ENCODE measurements around the gene PHF2. TPM values are rescaled to one million over a fixed set of nuclear protein-coding genes. Genes with fewer than 3 reads are reported as not detected.

Gene PHF2
- total and polyA plus RNA-seq, 2 experiments from 2014 or later = 4.6 to 16.5 TPM

- TF ChIP-seq EZH2phosphoT487 (IDR thresholded peaks at IDR 0.05; ENCODE audit: insufficient read depth, low read depth) (no peak), EZH2 (IDR thresholded peaks at IDR 0.05; ENCODE audit: insufficient read depth, poor library complexity, severe bottlenecking) (no peak)
- 25 to 29% methylated on average over 19 of the region's 19 CpGs for WGBS, 2 experiments (ENCODE audit: low coverage in 1 of 2, low lambda C conversion rate in 2 of 2, missing lambda C conversion rate in 2 of 2)
These were observed 106.0 kb downstream of the PHF2 start for GRCh38 chr9:93682155-93682968.

DNA sequence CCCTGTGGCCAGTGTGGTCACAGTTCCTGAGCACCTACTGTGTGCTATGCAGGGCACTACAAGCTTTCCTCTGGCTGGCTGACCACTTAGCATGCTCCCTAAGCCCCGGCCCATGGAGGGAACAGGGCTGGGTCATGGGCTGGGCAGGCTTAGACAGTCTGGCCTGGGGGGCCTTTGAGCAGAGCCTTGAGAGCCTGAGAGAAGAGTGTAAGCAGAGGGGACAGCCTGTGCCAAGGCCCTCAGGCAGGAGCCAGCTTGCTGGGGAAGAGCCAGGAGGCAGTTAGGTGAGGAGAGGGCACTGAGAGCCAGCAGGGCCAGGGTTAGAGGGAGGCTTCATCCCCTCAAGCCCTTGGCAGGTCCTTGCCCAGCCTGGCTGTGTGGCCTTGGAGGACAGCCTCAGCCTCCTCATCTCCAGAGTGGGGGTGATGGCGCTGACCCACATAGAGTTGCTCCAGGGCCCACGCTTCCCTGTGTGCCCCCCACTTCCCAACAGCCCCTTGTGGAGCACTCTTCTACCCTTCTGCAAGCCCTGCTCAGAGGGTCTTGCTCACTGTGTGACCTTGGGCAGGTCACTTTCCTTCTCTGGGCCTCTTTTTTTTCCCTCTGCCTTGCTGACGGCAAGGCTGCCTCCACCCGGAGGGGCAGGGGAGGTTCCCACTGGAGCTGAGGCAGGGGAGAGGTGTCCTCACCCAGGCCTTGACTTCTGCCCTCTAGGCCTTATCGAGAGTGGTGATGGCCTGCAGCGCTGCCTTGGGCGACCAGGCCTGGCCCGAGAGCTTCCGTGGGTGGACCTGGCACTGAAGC lies 107.1 kb downstream of the PHF2 start:
- Histone ChIP-seq H3K27ac (no peak overlapping the region), H3K9me3 (ENCODE audit: low read depth) (peaks cover 1% of the 10 kb centered on the region), H4K20me1 (ENCODE audit: insufficient read depth) (no peaks in the 10 kb centered on the region), H3K79me2 (ENCODE audit: insufficient read depth) (no peaks in the 10 kb centered on the region), H3F3A (ENCODE audit: insufficient read depth) (peaks cover 4% of the 10 kb centered on the region; the same call in 1 of the 2 replicates), H3K4me1 (ENCODE audit: insufficient read depth) (no peaks in the 10 kb centered on the region), H3K4me3 (no peak overlapping the region), H3K9ac (no peak overlapping the region), H3K9me2 (ENCODE audit: insufficient read depth) (no peaks in the 10 kb centered on the region), H3K27me3 (replicated peaks; ENCODE audit: insufficient read depth) (no peaks in the 10 kb centered on the region), H2AFZ (no peak overlapping the region), H3K36me3 (ENCODE audit: low read depth) (no peaks in the 10 kb centered on the region), H3K4me2 (ENCODE audit: unreplicated experiment) (no peak overlapping the region)
- TF ChIP-seq EZH2 (IDR thresholded peaks at IDR 0.05; ENCODE audit: insufficient read depth, poor library complexity, severe bottlenecking) = no peak
- TF ChIP-seq EZH2phosphoT487 (IDR thresholded peaks at IDR 0.05; ENCODE audit: insufficient read depth, low read depth) = no peak
- 60 to 70% methylated on average over 10 of the region's 10 CpGs for WGBS, 2 experiments (ENCODE audit: low coverage in 1 of 2, low lambda C conversion rate in 2 of 2, missing lambda C conversion rate in 2 of 2)
- in situ Hi-C loops (cut with MboI) = loop anchor here (10.0 to 25.0 kb wide), 2 partner anchors 281 to 529 kb away; no protein-coding TSS in a partner anchor
- no peak for DNase-seq

More at GRCh38 chr9:93682155-93682968, 106.0 kb downstream of the PHF2 start:
- H3F3A ChIP-seq (ENCODE audit: insufficient read depth) = peaks cover 4% of the 10 kb centered on the region; the same call in 1 of the 2 replicates
- H3K79me2 ChIP-seq (ENCODE audit: insufficient read depth) = no peaks in the 10 kb centered on the region
- no peaks in the 10 kb centered on the region for H4K20me1 ChIP-seq (ENCODE audit: insufficient read depth)
- H3K4me2 ChIP-seq (ENCODE audit: unreplicated experiment) = no peak overlapping the region
- H3K27me3 ChIP-seq (replicated peaks; ENCODE audit: insufficient read depth) = no peaks in the 10 kb centered on the region
- no peak overlapping the region for H3K9ac ChIP-seq
- H3K9me2 ChIP-seq (ENCODE audit: insufficient read depth) = no peaks in the 10 kb centered on the region
- H2AFZ ChIP-seq = no peak overlapping the region
- DNase-seq = peak; percentile 71
- H3K27ac ChIP-seq = no peak overlapping the region
- H3K4me1 ChIP-seq (ENCODE audit: insufficient read depth) = no peaks in the 10 kb centered on the region
- H3K4me3 ChIP-seq = no peak overlapping the region
- in situ Hi-C loops (cut with MboI) = loop anchor here (10.0 to 25.0 kb wide), 2 partner anchors 282 to 530 kb away; no protein-coding TSS in a partner anchor
- no peaks in the 10 kb centered on the region for H3K36me3 ChIP-seq (ENCODE audit: low read depth)
- H3K9me3 ChIP-seq (ENCODE audit: low read depth) = no peaks in the 10 kb centered on the region

DNA sequence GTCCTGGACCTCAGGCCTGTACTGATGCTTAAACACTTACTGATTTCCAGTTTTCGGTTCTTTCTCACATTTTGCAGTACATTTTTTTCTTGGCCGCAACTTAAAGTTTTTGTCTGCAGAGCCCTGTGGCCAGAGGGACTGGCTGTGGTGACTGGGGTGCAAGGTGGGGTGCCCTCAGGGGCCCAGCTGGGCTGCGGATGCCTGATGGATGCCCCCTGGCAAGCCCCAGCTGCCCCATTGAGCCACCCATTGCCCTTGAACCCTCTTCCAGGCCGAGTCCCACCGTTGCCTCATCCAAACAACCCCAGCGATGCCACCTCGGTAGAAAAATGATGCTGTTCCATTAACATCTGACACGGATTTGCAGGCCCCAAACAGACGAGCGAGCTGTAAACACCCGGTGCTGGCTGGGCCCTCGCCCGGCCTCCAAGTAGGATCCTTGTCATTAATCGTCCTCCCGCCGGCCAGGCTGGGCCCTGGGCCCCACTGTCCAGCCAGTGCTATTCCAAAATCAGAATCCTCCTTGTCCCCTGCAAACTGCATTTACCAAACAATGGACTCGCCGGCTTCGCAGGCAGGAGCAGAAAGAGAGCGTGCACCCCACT lies 107.9 kb downstream of the PHF2 start:
- in situ Hi-C loops (cut with MboI) = loop anchor here (10.0 to 25.0 kb wide), 2 partner anchors 281 to 528 kb away; no protein-coding TSS in a partner anchor

More for the DNA sequence above, 107.9 kb downstream of the PHF2 start:
- Histone ChIP-seq H3K79me2 (ENCODE audit: insufficient read depth) (no peaks in the 10 kb centered on the region), H3K9ac (no peak overlapping the region), H3K27me3 (replicated peaks; ENCODE audit: insufficient read depth) (no peaks in the 10 kb centered on the region), H3K4me3 (no peak overlapping the region), H3K9me3 (ENCODE audit: low read depth) (peaks cover 5% of the 10 kb centered on the region), H3K9me2 (ENCODE audit: insufficient read depth) (no peaks in the 10 kb centered on the region), H4K20me1 (ENCODE audit: insufficient read depth) (no peaks in the 10 kb centered on the region), H3K4me2 (ENCODE audit: unreplicated experiment) (no peak overlapping the region), H3K36me3 (ENCODE audit: low read depth) (no peaks in the 10 kb centered on the region), H3K4me1 (ENCODE audit: insufficient read depth) (no peaks in the 10 kb centered on the region), H3F3A (ENCODE audit: insufficient read depth) (no peaks in the 10 kb centered on the region), H2AFZ (no peak overlapping the region), H3K27ac (no peak overlapping the region)
- TF ChIP-seq EZH2 (IDR thresholded peaks at IDR 0.05; ENCODE audit: insufficient read depth, poor library complexity, severe bottlenecking) (no peak), EZH2phosphoT487 (IDR thresholded peaks at IDR 0.05; ENCODE audit: insufficient read depth, low read depth) (no peak)
- 78 to 80% methylated on average over 20 of the region's 20 CpGs for WGBS, 2 experiments (ENCODE audit: low coverage in 1 of 2, low lambda C conversion rate in 2 of 2, missing lambda C conversion rate in 2 of 2)
- DNase-seq = no peak
